ENCODE data around the gene CANT1. TPM values are rescaled to one million over a fixed set of nuclear protein-coding genes. Genes with fewer than 3 reads are reported as not detected.

Gene CANT1
- total and polyA plus RNA-seq, 3 donors from 2014 or later = 60.6 to 80.5 (median 64.1) TPM

DNA sequence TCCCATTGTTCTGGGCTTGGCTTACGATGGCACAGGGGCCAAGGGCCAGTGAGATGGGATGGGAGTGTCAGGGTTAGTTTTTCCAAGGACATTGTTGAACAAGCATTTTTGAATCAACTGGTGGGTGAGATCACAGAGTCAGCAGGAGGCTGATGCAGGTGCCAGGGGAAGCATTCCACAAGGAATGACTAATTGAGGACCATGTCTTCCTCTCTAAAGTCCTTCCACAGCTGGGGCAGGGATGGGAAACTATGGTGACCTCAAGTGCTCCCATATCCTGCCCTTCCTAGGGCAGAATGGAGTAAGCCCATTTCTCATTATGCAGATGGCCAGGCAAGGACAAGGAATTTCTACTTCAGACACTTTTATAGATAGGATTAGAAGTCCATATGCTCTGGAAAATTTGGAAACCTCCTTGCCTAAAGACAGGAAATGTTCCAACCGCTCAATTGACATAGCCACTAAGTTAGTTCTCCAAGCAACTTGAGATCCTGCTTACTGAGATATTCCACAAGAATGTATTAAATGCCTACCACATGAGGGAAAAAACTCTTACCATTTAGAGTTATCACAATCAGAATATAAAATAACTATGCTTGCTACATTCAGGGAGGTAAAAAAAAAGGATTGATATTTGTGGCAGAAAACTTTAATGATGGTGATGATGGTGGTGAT lies 43.8 kb upstream of the CANT1 start:
- no peak overlapping the region for H3K27ac ChIP-seq
- TF ChIP-seq, protein P1, sequence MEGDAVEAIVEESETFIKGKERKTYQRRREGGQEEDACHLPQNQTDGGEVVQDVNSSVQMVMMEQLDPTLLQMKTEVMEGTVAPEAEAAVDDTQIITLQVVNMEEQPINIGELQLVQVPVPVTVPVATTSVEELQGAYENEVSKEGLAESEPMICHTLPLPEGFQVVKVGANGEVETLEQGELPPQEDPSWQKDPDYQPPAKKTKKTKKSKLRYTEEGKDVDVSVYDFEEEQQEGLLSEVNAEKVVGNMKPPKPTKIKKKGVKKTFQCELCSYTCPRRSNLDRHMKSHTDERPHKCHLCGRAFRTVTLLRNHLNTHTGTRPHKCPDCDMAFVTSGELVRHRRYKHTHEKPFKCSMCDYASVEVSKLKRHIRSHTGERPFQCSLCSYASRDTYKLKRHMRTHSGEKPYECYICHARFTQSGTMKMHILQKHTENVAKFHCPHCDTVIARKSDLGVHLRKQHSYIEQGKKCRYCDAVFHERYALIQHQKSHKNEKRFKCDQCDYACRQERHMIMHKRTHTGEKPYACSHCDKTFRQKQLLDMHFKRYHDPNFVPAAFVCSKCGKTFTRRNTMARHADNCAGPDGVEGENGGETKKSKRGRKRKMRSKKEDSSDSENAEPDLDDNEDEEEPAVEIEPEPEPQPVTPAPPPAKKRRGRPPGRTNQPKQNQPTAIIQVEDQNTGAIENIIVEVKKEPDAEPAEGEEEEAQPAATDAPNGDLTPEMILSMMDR (IDR thresholded peaks at IDR 0.05) = no peak
- TF ChIP-seq POLR2A (IDR thresholded peaks at IDR 0.05) = no peak
- no peaks in the 10 kb centered on the region for H3K36me3 ChIP-seq (ENCODE audit: low read depth, missing control alignments)
- no peaks in the 10 kb centered on the region for H3K9me3 ChIP-seq
- no peaks in the 10 kb centered on the region for H3K4me1 ChIP-seq
- WGBS, 2 donors = 71 to 77% methylated on average over 2 of the region's 2 CpGs
- DNase-seq = no peak
- intact Hi-C loops (cut with DNase I; ENCODE audit: low total_unique reads) = no loop called here
- H3K4me3 ChIP-seq = no peak overlapping the region
- no peaks in the 10 kb centered on the region for H3K27me3 ChIP-seq

DNA sequence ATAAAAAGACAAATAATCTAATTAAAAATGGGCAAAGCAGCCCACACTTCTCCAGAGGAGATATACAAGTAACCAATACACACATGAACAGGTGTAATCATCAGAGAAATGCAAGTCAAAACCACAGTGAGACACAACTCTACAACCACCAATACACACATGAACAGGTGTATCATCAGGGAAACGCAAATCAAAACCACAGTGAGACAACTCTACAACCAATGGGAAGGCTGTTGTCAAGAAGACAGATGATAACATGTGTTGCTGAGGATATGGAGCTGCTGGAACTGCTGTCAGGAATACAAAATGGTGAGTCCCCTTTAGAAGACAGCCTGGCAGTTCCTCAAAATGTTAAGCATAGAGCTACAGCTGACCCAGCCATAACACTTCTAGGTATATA lies 42.6 kb upstream of the CANT1 start:
- TF ChIP-seq, protein P1 (IDR thresholded peaks at IDR 0.05) = no peak
- TF ChIP-seq POLR2A (IDR thresholded peaks at IDR 0.05) = no peak
- Histone ChIP-seq H3K27me3 (no peaks in the 10 kb centered on the region), H3K4me1 (no peaks in the 10 kb centered on the region), H3K36me3 (ENCODE audit: low read depth, missing control alignments) (no peaks in the 10 kb centered on the region), H3K9me3 (no peaks in the 10 kb centered on the region), H3K4me3 (no peak overlapping the region), H3K27ac (no peak overlapping the region)
- 93% methylated on average over 1 of the region's 1 CpG for WGBS, 2 donors
- intact Hi-C loops (cut with DNase I; ENCODE audit: low total_unique reads) = no loop called here
- no peak for DNase-seq

DNA sequence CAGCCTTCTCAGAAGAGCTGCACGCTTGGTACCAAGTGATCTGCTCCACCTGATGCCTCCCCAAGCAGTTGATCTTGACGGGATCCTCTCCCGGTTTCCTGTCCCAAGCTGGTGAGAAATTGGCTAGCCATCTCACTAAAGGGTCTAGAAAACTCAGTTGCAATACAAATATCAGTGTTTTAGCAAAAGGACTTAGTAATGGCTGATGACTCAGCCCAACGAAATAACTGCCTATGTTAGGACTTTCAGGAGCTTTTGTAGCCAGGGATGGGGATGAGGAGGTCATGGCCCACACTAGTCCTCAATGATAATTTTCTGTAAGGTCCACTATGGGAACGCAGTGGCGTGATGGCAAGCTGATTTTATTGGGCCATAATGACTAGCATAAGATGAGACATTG lies 41.7 kb upstream of the CANT1 start:
- no peak for DNase-seq

DNA sequence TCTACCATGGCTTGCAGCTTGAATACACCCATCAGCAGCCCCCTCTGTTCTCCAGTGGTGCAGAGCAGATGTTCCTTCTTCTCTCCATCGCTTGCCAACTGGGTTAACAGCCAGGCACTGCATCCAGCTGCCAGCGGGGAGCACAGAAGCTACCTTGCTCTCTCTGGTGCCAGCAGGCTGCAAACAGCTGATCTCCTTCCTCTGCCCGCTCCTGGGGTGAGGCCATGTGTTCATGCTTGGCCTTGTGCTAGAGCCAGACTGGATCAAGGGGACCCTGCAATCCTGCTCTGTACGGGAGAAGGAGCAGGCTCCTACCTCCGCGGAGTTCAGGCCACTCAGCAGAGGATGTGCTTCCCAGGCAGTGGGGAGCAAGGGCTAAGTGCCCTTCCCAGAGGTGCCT lies 41.0 kb upstream of the CANT1 start:
- H3K36me3 ChIP-seq (ENCODE audit: low read depth, missing control alignments) = no peaks in the 10 kb centered on the region
- H3K4me1 ChIP-seq = peaks cover 8% of the 10 kb centered on the region
- TF ChIP-seq, protein P1 (IDR thresholded peaks at IDR 0.05) = no peak
- no peak for TF ChIP-seq POLR2A (IDR thresholded peaks at IDR 0.05)
- no peaks in the 10 kb centered on the region for H3K27me3 ChIP-seq
- intact Hi-C loops (cut with DNase I; ENCODE audit: low total_unique reads) = no loop called here
- H3K27ac ChIP-seq = no peak overlapping the region
- no peak for DNase-seq
- no peak overlapping the region for H3K4me3 ChIP-seq
- 87 to 90% methylated on average over 3 to 6 of the region's 6 CpGs for WGBS, 2 donors
- H3K9me3 ChIP-seq = no peaks in the 10 kb centered on the region

More for the DNA sequence above, 41.7 kb upstream of the CANT1 start:
- H3K27me3 ChIP-seq = no peaks in the 10 kb centered on the region
- intact Hi-C loops (cut with DNase I; ENCODE audit: low total_unique reads) = no loop called here
- no peak overlapping the region for H3K27ac ChIP-seq
- peaks cover under 1% of the 10 kb centered on the region for H3K4me1 ChIP-seq
- no peaks in the 10 kb centered on the region for H3K9me3 ChIP-seq
- 97 to 99% methylated on average over 6 of the region's 6 CpGs for WGBS, 2 donors
- TF ChIP-seq, protein P1 (IDR thresholded peaks at IDR 0.05) = no peak
- TF ChIP-seq POLR2A (IDR thresholded peaks at IDR 0.05) = no peak
- no peaks in the 10 kb centered on the region for H3K36me3 ChIP-seq (ENCODE audit: low read depth, missing control alignments)
- no peak overlapping the region for H3K4me3 ChIP-seq

DNA sequence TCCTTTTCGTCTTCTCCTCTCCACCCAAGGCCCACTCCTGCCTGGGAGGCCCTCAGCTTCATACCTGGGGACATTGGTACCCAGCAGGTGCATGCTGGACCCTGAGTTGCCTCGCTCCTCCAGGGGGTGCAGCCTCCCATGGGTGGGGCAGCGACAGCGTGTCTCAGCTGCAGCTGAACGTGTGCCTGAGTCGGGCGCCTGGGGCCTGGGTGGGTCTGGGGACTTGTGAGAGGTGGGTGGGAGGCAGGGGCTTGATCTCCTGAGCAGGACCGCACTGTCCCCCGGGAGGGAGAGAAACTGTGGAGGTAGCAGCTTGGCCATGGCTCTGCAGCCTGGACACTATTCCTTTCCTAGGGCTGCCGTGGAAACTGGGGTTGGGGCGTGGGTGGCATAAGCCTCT lies 40.3 kb upstream of the CANT1 start:
- intact Hi-C loops (cut with DNase I; ENCODE audit: low total_unique reads) = no loop called here
- WGBS, 2 donors = 94 to 98% methylated on average over 6 to 11 of the region's 11 CpGs
- no peak for DNase-seq

More for the DNA sequence above, 40.3 kb upstream of the CANT1 start:
- TF ChIP-seq, protein P1 (IDR thresholded peaks at IDR 0.05) = no peak
- no peak for TF ChIP-seq POLR2A (IDR thresholded peaks at IDR 0.05)
- Histone ChIP-seq H3K4me1 (peaks cover 8% of the 10 kb centered on the region), H3K27ac (no peak overlapping the region), H3K27me3 (no peaks in the 10 kb centered on the region), H3K36me3 (ENCODE audit: low read depth, missing control alignments) (no peaks in the 10 kb centered on the region), H3K9me3 (no peaks in the 10 kb centered on the region), H3K4me3 (no peak overlapping the region)
